GM12873 (cell line): ENCODE results near the gene SLC22A5.

Experiments
- TF ChIP-seq, protein P1 (sequence below): IDR thresholded peaks from 2 replicates; pipeline ENCODE4 v1.5.1; 2012; ENCODE audit warnings: low read depth, mild to moderate bottlenecking, moderate library complexity, low read length, control low read depth; ENCODE audit not compliant: insufficient read depth; ENCODE audit errors: missing control alignments

Gene SLC22A5

DNA sequence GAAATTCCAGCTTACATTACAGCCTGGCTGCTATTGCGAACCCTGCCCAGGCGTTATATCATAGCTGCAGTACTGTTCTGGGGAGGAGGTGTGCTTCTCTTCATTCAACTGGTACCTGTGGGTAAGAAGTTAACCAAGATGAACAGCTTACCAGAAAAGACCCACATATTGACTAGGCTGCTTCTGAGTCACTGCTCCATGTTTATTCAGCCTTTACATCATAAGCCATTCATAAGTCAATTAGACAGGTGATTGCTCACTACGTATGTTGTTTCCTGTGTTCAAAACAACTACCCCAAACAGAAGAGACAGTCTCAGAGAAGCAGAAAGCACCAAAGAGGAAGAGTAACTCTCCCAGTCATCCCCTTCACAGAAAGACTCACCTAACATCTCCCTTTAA lies 34.7 kb upstream of the SLC22A5 start:
- TF ChIP-seq, protein P1, sequence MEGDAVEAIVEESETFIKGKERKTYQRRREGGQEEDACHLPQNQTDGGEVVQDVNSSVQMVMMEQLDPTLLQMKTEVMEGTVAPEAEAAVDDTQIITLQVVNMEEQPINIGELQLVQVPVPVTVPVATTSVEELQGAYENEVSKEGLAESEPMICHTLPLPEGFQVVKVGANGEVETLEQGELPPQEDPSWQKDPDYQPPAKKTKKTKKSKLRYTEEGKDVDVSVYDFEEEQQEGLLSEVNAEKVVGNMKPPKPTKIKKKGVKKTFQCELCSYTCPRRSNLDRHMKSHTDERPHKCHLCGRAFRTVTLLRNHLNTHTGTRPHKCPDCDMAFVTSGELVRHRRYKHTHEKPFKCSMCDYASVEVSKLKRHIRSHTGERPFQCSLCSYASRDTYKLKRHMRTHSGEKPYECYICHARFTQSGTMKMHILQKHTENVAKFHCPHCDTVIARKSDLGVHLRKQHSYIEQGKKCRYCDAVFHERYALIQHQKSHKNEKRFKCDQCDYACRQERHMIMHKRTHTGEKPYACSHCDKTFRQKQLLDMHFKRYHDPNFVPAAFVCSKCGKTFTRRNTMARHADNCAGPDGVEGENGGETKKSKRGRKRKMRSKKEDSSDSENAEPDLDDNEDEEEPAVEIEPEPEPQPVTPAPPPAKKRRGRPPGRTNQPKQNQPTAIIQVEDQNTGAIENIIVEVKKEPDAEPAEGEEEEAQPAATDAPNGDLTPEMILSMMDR, result no peak

DNA sequence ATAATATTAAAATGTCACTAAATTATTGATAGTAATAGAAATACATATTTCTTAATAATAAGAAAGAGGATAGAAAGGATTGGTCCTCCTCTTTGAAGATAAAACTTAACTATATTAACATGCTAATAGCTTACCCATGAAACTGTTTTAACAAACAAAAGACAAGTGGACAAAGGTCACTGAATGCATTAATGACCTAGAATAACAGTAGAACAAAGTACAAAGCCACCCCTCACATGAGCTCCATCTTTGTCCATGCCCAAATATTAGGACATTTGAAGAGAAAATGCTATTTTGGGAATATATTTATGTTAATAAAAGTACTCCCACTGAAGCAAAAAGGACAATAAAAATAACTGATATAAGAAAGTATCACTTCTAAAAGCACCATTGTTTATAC lies 34.1 kb upstream of the SLC22A5 start:
- TF ChIP-seq, protein P1, result no peak

DNA sequence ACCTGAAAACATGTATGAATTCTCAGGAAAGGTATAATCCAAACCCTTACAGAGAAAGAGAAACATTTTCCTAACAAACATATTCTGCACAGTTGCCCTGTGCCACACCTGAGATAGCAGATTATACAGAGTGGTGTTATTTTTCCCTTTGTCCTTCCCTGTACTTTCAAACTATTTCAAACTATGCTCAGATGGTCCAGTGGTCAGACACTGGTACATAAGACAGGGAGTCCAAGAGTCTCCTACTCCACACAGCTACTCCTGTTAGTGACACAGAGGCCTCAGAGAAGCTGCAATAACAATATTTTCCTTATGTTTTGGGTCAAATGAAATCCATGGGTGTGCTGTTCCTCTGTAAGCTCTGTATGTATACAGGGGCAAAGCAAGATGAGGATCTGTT lies 30.0 kb upstream of the SLC22A5 start:
- TF ChIP-seq, protein P1, result no peak

GRCh38 chr5:132342291-132343180 lies 27.0 kb upstream of the SLC22A5 start:
- TF ChIP-seq, protein P1, result no peak

DNA sequence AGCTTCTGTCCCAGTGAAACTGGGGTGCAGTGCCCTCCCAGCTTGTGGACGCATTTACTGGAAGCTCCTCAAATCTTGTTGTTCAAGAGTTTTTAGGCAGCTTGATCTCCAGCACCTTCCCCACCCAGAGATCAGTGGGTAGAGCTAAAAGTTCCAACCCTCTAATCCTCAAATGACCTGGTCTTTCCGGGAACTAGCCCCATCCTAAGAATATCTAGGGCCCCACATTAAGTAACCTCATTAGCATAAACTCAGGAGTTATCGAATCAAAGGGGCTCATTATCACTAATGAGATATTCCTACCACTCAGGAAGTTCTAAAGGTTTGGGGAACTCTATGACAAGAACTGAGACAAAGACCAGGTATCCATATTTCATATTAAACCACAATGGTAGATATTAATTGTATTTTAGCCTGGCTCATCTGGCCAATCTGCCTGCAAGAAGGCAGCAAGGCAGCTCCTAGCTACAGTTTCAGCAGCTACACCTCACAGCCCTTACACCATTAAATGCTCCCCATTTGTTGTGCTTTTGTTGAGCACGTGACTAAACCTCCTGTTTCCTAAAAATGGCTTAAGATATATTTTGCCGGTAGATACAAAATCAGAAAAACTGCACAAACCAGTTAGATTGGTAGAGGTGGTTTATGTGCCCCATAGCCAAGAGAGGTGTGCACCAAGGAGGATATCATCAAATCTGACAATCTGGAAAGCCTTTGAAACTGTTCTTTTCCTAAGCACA lies 24.6 kb upstream of the SLC22A5 start:
- TF ChIP-seq, protein P1, result no peak

- TF ChIP-seq, protein P1, result no peak
Observed at GRCh38 chr5:132353486-132353995, 16.0 kb upstream of the SLC22A5 start.
